Mammary epithelial cell (primary cell): ENCODE results near the gene HEATR9.
"Not testable (repeated sequence)": the region's sequence is repeated elsewhere in the genome, so short reads cannot be mapped to it uniquely, and the experiment has no call there.

ENCODE experiments used
- CTCF ChIP-seq, 2 donors: IDR thresholded peaks in 1 of 2; conservative IDR thresholded peaks in 1 of 2; 2 replicates each; pipeline ENCODE4 v1.5.1; 2011 to 2012; ENCODE audit warnings: inconsistent platforms in 2 of 2, low read length in 2 of 2, mild to moderate bottlenecking in 2 of 2, control low read depth in 1 of 2, low read depth in 1 of 2; ENCODE audit not compliant: insufficient read depth in 1 of 2; ENCODE audit errors: extremely low read depth in 1 of 2
- EZH2 ChIP-seq: IDR thresholded peaks from 2 replicates; pipeline ENCODE4 v1.6.1; 2012; ENCODE audit warnings: low read length, inconsistent platforms, borderline replicate concordance

DNA sequence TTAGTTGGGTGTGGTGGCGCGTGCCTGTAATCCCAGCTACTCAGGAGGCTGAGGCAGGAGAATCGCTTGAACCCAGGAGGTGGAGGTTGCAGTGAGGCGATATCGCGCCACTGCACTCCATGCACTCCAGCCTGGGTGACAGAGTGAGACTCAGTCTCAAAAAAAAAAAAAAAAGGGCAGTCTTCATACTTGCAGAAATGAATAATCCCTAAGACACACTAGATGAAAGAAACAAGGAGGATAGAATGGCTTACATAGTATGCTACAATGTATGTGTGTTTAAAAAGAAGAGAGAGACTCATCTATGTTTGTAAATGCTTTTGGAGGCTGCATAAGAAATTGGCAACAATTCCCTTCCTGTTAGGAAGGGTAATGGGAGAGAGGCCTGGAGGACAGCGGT is 29.1 kb upstream of the HEATR9 start:
- TF ChIP-seq CTCF (conservative IDR thresholded peaks at IDR 0.05 in 1 of 2, IDR thresholded peaks at IDR 0.05 in 1 of 2; ENCODE audit: extremely low read depth in 1 of 2, insufficient read depth in 1 of 2, low read depth in 1 of 2, low read length in 2 of 2); EZH2: not testable (repeated sequence)
